ENCODE data around the gene RGPD3.
"Not testable (repeated sequence)": the region's sequence is repeated elsewhere in the genome, so short reads cannot be mapped to it uniquely, and the experiment has no call there.

RGPD3 gene

GRCh38 chr2:106479563-106479962, 11.3 kb upstream of the RGPD3 start:
- not testable (repeated sequence) for DNase-seq (ENCODE audit: low read depth)

GRCh38 chr2:106477647-106478046, 9.4 kb upstream of the RGPD3 start:
- DNase-seq (ENCODE audit: low read depth) = not testable (repeated sequence)

- DNase-seq (ENCODE audit: low read depth) = peak; percentile 30
Observed at GRCh38 chr2:106470658-106471057, 2.4 kb upstream of the RGPD3 start.

GRCh38 chr2:106467516-106467915, 697 bp downstream of the RGPD3 start:
- DNase-seq (ENCODE audit: low read depth) = not testable (repeated sequence)

- DNase-seq (ENCODE audit: low read depth) = not testable (repeated sequence)
Observed at GRCh38 chr2:106461882-106462281, 6.3 kb downstream of the RGPD3 start.

- not testable (repeated sequence) for DNase-seq (ENCODE audit: low read depth)
Observed at GRCh38 chr2:106390680-106391079, 77.5 kb downstream of the RGPD3 start.

GRCh38 chr2:106388814-106389410, 79.3 kb downstream of the RGPD3 start:
- not testable (repeated sequence) for DNase-seq (ENCODE audit: low read depth)

GRCh38 chr2:106384548-106384947, 83.7 kb downstream of the RGPD3 start:
- DNase-seq (ENCODE audit: low read depth) = not testable (repeated sequence)

GRCh38 chr2:106381867-106382266, 86.3 kb downstream of the RGPD3 start:
- not testable (repeated sequence) for DNase-seq (ENCODE audit: low read depth)

- not testable (repeated sequence) for DNase-seq (ENCODE audit: low read depth)
Observed at GRCh38 chr2:106379567-106379966, 88.6 kb downstream of the RGPD3 start.

GRCh38 chr2:106369182-106369581, 99.0 kb downstream of the RGPD3 start:
- not testable (repeated sequence) for DNase-seq (ENCODE audit: low read depth)

GRCh38 chr2:106366204-106366885, 101.9 kb downstream of the RGPD3 start:
- DNase-seq (ENCODE audit: low read depth) = no peak

- DNase-seq (ENCODE audit: low read depth) = no peak
Observed at GRCh38 chr2:106363791-106364190, 104.4 kb downstream of the RGPD3 start.

GRCh38 chr2:106362789-106363188, 105.4 kb downstream of the RGPD3 start:
- no peak for DNase-seq (ENCODE audit: low read depth)

- DNase-seq (ENCODE audit: low read depth) = no peak
Observed at GRCh38 chr2:106359512-106359911, 108.7 kb downstream of the RGPD3 start.

- no peak for DNase-seq (ENCODE audit: low read depth)
Observed at GRCh38 chr2:106358521-106358920, 109.7 kb downstream of the RGPD3 start.

GRCh38 chr2:106358081-106358480, 110.1 kb downstream of the RGPD3 start:
- DNase-seq (ENCODE audit: low read depth) = no peak

GRCh38 chr2:106356291-106356690, 111.9 kb downstream of the RGPD3 start:
- DNase-seq (ENCODE audit: low read depth) = no peak

GRCh38 chr2:106353676-106354075, 114.5 kb downstream of the RGPD3 start:
- DNase-seq (ENCODE audit: low read depth) = no peak

- no peak for DNase-seq (ENCODE audit: low read depth)
Observed at GRCh38 chr2:106350980-106351379, 117.2 kb downstream of the RGPD3 start.

GRCh38 chr2:106344302-106344701, 123.9 kb downstream of the RGPD3 start:
- DNase-seq (ENCODE audit: low read depth) = no peak

GRCh38 chr2:106343274-106343673, 124.9 kb downstream of the RGPD3 start:
- DNase-seq (ENCODE audit: low read depth) = no peak

- no peak for DNase-seq (ENCODE audit: low read depth)
Observed at GRCh38 chr2:106342831-106343251, 125.4 kb downstream of the RGPD3 start.

- no peak for DNase-seq (ENCODE audit: low read depth)
Observed at GRCh38 chr2:106341666-106342065, 126.5 kb downstream of the RGPD3 start.

Data from stimulated activated CD8-positive, alpha-beta memory T cell treated with anti-CD3 and anti-CD28 coated beads, Interleukin-12 subunit alpha, Interleukin-12 subunit beta, amount 100 ng/mL, for 1 hour (primary cell).